ENCODE measurements around the gene WDR1. TPM values are rescaled to one million over a fixed set of nuclear protein-coding genes. Genes with fewer than 3 reads are reported as not detected.

WDR1 gene
- total RNA-seq, 4 donors from 2014 or later = 361 to 536 (median 485) TPM

- intact Hi-C loops (cut with DNase I) = no loop called here
- WGBS = 45% methylated on average over 6 of the region's 6 CpGs
- TF ChIP-seq EP300 (IDR thresholded peaks at IDR 0.05) (no peak), POLR2A (IDR thresholded peaks at IDR 0.05; ENCODE audit: low read depth) (no peak), POLR2AphosphoS5 (IDR thresholded peaks at IDR 0.05) (no peak), CTCF (IDR thresholded peaks at IDR 0.05) (no peak)
- no peak for DNase-seq (ENCODE audit: extremely low spot score)
- peaks cover 0 to 57% (median 31%) of the 10 kb centered on the region in 4 donors for H3K36me3 ChIP-seq
- peaks cover 100% of the 10 kb centered on the region in 4 donors for H3K4me1 ChIP-seq
- H3K27ac ChIP-seq (replicated peaks in 1 of 4) = peak overlapping the region; percentile 93 to 98 (median 94)
- H3K4me3 ChIP-seq = peak overlapping the region; percentile 4 to 49 (median 30)
- no peaks in the 10 kb centered on the region for H3K27me3 ChIP-seq
- H3K9me3 ChIP-seq = no peaks in the 10 kb centered on the region
These were observed 11.7 kb downstream of the WDR1 start for GRCh38 chr4:10104991-10105276.

GRCh38 chr4:10104211-10104990, 12.2 kb downstream of the WDR1 start:
- H3K36me3 ChIP-seq = peaks cover 0 to 57% (median 34%) of the 10 kb centered on the region in 4 donors
- no peaks in the 10 kb centered on the region for H3K27me3 ChIP-seq
- peak overlapping the region; percentile 4 to 49 (median 30) for H3K4me3 ChIP-seq
- TF ChIP-seq POLR2A (IDR thresholded peaks at IDR 0.05; ENCODE audit: low read depth) = no peak
- TF ChIP-seq POLR2AphosphoS5 (IDR thresholded peaks at IDR 0.05) = peak; percentile 60 to 76
- DNase-seq (ENCODE audit: extremely low spot score) = no peak
- intact Hi-C loops (cut with DNase I) = no loop called here
- H3K27ac ChIP-seq (replicated peaks in 1 of 4) = peak overlapping the region; percentile 93 to 98 (median 94)
- H3K4me1 ChIP-seq = peaks cover 100% of the 10 kb centered on the region in 4 donors
- H3K9me3 ChIP-seq = no peaks in the 10 kb centered on the region
- 35% methylated on average over 11 of the region's 11 CpGs for WGBS

- no peak for DNase-seq (ENCODE audit: extremely low spot score)
- H3K27ac ChIP-seq (replicated peaks in 1 of 4) = peak overlapping the region; percentile 93 to 98 (median 94)
- peaks cover 98 to 100% (median 100%) of the 10 kb centered on the region in 4 donors for H3K4me1 ChIP-seq
- H3K4me3 ChIP-seq = no peak overlapping the region
- intact Hi-C loops (cut with DNase I) = no loop called here
- H3K9me3 ChIP-seq = no peaks in the 10 kb centered on the region
- no peak for TF ChIP-seq EP300 (IDR thresholded peaks at IDR 0.05)
- no peak for TF ChIP-seq CTCF (IDR thresholded peaks at IDR 0.05)
- no peak for TF ChIP-seq POLR2AphosphoS5 (IDR thresholded peaks at IDR 0.05)
- TF ChIP-seq POLR2A (IDR thresholded peaks at IDR 0.05; ENCODE audit: low read depth) = no peak
- peaks cover 0 to 62% (median 42%) of the 10 kb centered on the region in 4 donors for H3K36me3 ChIP-seq
- no peaks in the 10 kb centered on the region for H3K27me3 ChIP-seq
- 63% methylated on average over 12 of the region's 13 CpGs for WGBS
These were observed 13.9 kb downstream of the WDR1 start for GRCh38 chr4:10102474-10103332.

- peaks cover 0 to 70% (median 49%) of the 10 kb centered on the region in 4 donors for H3K36me3 ChIP-seq
- H3K27ac ChIP-seq (replicated peaks in 1 of 4) = peak overlapping the region; percentile 93 to 98 (median 94)
- no peak overlapping the region for H3K4me3 ChIP-seq
- 37% methylated on average over 14 of the region's 14 CpGs for WGBS
- H3K4me1 ChIP-seq = peaks cover 98 to 100% (median 100%) of the 10 kb centered on the region in 4 donors
- DNase-seq (ENCODE audit: extremely low spot score) = no peak
- no peak for TF ChIP-seq EP300 (IDR thresholded peaks at IDR 0.05)
- TF ChIP-seq POLR2AphosphoS5 (IDR thresholded peaks at IDR 0.05) = peak; percentile 30 to 55
- no peak for TF ChIP-seq CTCF (IDR thresholded peaks at IDR 0.05)
- no peak for TF ChIP-seq POLR2A (IDR thresholded peaks at IDR 0.05; ENCODE audit: low read depth)
- no peaks in the 10 kb centered on the region for H3K9me3 ChIP-seq
- H3K27me3 ChIP-seq = no peaks in the 10 kb centered on the region
- intact Hi-C loops (cut with DNase I) = no loop called here
These were observed 14.7 kb downstream of the WDR1 start for GRCh38 chr4:10101671-10102473.
